GM21528 (cell line): ENCODE measurements around the gene THSD7A.
A peak's percentile ranks its signal among the peaks of the same experiment; 100 is the strongest.

ENCODE experiments used
- ATAC-seq: cut with Tn5 transposase; IDR thresholded peaks from one replicate; pipeline ENCODE4 v1.9.1; 2021; ENCODE audit warnings: mild to moderate bottlenecking, moderate library complexity; ENCODE audit not compliant: unreplicated experiment, low FRiP score

Gene THSD7A

DNA sequence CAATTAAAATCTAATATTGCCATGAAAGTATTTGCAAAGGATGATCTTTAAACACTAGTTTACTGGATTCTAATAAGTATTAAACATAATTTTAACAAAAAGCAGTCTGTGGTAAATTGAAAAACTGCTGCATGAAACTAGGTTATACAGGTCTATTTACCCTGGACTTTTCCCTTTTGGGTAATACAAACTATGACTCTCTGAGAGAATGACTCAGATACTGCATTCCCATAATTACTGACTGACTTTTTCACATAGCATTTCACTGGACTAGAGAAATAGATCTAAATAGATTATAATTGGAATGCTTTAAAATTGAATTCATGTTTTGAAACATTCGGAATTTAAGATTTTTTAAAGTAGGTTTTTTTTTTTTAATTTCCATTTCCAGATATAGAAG is 395.7 kb downstream of the THSD7A start:
- no peak for ATAC-seq

DNA sequence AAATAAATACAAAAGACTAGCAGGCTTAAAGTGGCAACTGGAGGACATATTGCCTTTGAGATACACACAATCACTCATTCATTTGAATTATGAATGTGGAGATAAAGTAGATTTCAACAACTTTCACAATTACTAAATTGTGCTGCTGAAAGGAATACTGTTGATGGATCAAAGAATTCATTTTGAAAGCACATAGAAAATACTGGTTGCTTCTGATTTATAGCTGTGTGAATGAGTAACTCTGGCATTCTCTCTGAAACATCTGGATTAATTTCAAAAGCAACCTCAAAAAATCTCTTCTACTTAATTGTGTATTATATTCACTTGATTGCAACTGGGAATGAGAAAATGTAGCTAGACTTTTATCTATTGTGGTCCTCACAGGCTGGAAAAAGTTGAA is 397.6 kb downstream of the THSD7A start:
- no peak for ATAC-seq

DNA sequence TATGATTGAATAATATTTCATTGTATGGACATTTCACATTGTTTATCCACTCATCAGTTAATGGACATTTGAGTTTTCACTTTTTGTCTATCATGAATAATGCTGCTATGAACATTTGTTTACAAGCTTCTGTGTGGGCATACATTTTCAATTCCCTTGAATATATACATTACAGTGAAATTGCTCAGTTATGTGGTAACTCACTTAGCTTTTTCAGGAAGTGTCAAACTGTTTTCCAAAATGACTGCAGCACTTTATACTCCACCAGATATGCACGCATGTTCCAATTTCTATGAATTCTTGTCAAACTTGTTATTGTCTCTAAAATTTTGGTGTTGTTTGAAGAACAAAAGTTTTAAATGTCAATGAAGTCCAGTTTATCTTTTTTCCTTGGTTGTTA is 401.2 kb downstream of the THSD7A start:
- ATAC-seq: no peak

DNA sequence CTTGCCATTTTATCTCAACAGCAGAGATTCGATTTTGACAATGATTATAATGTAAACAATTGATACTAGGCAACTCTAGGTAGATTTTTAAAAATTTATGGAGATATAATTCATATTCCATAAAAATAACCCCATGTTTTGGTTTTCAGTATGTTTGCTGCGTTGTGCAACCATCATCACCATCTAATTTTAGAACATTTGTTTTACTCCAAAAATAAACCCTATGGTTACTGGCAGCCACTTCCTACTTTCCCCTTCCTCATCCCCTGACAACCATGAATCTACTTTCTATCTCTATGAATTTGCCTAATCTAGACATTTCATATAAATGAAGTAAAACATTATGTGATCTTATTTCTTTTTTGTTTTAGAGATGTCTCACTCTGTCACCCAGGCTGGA is 401.9 kb downstream of the THSD7A start:
- no peak for ATAC-seq

DNA sequence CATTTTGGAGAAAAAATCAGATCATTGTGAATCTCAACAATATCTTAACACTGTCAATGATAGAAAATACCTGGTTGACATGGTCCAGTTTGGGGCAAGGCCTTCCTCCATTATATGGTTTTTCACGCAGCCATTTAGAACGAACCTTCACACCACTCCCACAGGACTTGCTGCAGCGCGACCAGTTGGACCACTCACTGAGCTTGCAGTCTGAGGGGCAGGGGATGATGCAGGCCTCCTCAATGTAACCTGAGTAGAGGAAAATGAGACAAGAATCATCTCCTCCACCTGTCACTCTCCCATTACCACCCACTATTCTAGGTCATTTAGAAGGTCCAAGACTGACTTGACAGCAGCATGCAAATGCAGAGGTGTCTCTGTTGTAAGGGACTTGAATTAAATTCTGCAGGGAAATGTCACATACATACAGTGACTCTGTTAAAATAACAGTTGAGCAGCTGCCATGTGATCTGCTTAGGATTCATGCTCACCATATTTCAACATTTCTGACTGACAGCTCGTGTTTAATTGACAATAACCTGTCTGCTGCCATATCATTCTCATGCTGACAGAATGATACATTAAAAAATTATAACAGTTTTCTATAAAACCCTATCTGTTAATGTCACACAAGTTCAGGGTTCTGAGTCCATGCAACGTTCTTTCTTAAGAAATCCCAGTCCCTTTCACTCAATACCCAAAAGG is 403.0 kb downstream of the THSD7A start:
- no peak for ATAC-seq

DNA sequence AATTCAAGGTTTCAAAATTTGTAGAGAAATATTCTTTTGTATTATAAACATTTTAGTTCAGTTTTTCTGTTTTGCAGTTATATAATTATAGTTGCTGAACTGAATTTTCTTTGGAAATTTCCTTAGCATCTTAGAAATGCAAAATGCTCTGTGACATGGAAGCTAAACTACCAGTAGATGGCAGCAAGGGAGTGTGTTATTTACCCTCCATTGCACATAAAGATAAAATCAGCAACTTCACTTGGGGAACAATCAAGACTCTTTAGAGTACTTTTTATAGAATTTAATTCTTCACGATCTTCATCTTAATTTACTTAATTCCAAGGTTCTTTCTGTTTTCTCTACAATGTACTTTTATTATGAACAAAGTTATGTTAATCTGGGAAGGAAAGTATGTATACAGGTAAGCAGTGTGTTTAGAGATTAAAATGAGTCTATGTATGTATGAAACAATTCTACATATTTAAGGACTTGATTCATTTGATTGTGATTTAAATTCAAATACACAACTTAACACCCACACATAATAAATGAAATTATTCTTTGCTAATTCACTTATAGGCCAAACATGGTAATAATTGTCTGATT is 404.2 kb downstream of the THSD7A start:
- peak; percentile 62 for ATAC-seq

DNA sequence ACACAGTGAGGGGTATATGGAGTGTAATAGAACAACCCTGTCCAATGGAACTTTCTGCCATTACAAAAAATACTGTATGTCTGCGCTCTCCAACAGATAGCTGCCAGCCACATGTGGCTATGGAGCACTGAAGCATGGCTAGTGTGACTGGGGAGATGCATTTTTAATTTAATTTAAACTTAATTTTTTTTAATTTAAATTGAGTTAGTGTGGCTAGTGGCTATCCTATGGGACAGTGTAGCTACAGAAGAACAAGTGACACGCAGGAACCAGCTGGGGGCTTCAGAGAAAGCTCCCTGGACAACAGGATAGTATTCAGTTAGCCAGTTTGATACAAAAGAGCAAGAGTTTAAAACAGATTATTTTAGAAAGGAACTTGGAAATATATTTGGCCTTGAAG is 408.0 kb downstream of the THSD7A start:
- no peak for ATAC-seq

DNA sequence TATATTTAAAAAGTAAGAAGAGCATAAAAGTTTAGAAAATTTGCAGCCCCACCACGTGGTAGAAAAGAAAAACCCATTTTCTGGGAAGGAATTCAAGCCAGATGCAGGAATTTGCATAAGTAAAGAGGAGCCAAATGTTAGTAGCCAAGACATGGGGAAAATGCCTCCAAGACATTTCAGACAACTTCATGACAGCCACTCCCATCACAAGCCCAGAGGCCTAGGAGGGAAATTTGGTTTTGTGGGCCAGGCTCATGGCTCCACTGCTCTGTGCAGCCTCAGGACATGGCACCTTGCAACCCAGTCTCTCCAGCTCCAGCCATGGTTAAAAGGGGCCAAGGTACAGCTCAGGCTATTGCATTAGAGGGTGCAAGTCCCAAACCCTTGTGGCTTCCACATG is 411.9 kb downstream of the THSD7A start:
- ATAC-seq: no peak

DNA sequence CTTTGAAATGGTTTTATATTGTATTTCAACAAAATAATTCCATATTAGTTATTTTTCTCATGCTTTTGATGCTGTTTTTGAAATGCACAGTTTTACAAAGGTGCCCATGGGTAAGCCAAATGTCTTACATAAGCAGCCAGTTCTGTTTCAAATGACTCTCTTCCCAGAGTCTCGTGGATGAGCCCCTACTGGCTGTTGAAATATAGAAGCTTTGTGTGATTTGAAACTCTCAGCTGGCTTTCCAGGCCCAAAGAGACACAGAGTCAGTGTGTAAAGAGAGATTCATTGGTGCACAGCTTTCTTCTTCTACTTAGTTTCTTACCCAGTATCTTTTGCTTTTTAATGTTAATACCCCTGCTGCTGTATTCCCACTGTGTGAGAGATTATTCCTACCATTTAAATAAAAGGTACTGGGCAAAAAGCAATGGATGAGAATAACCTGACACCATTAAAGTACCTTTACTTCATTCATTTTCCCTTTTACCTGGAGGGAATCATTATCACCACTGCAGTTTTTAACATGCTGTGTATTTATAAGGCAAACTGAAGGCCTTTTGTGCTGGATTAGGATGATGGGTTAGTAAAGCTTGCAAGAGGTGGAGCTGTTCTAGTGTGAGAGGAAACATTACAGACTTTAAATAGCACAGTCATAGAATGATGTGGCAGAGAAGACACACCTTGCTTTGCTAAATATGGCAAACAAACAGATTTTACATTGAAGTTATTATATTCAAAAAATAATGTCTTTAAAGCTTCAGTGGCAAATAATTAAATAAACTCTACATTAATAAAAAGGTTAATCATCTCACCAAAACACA is 415.1 kb downstream of the THSD7A start:
- ATAC-seq: no peak

DNA sequence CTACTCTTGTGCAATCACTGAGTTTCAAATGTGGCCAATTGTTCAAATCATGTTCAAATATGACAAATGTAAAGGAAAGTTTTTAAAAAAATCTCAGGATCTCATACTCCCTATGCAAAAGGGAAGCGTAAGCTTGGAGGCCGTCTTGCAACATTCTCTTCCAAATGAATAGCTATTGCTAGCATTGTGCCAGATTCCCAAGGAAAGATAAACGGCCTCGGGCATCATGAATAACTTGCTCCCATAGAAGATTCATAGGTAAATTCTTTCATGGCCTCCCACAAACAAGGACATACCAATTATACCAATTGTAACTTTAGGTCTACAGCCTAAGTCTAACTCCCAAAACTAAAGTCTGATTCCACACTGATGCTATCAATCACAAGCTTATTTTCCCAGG is 416.9 kb downstream of the THSD7A start:
- no peak for ATAC-seq

DNA sequence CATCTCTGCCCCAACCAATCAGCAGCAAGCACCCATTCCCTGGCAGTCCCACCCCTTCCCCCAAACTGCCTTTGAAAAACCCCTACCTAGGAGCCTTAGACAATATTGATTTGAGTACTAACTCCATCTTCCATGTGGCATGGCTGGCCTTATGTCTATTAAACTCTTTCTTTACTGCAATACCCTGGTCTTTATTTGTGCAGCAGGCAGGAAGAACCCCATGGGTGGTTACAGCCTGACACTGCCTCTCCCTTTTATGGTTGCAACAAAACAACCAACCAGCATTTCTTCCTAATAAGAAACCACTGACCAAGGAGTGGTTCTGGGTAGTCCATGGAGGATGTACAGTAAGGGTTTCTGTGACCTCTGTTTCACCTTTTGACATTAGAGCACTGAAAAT is 418.1 kb downstream of the THSD7A start:
- no peak for ATAC-seq

DNA sequence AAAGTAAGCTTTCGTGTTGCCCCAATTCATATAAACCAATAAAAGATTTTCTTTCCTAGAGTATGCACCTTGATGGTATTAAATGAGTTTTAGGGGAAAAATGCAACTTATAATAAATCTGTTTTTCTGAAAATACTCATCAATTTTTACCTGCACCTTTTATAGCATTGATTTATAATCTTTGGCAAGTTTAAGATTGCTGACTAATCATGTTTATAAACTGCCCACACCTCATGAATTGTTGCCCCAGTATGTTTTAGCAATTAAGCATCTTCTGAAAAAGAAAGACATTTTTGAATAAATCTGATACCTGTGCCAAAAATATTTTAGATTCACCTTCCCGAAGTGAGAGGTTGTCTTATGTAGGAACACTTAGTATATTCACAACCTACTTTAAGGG is 420.0 kb downstream of the THSD7A start:
- ATAC-seq: no peak

DNA sequence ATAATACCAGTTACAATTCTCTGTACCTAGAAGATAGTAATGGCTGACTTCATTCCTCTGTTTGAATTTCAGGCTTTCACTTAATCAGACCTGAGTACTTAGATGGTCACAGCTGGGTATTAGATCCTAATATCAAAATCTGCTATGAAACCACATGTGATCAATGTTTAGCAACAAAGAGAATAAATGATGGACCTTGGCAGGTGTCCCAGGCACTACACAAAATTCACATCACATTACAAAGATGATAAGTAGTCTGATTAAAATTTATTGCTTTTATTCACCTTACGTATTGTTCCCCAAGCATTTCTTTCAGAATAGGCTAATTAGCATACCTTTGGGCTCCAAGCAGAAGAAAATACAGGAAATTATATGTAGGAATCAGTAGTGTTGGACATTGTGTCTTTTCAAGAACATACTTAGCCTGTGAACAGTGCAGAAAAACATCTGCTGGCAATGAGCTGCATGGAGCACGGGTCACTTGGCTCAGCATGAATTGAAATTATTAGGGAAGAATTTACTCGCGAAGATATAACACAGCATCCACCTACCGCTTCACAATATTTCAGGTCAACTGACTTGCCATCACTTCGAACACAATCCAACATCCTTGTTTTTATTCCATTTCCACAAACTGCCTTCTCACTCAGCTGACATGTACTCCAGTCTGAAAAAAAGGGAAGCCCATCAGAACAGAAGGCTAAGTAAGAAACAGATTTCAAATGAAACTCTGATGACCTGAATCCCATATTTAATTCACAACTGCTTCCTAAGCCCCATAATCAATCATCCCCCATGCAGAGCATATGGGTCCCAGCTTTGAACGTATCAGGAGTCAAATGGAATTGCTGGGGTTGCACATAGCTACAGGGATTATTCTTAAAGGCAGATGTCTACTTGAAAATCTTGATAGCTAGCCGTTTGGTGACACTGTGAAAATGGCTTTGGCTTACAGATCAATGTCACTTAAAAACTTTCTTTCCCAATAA is 421.0 kb downstream of the THSD7A start:
- no peak for ATAC-seq

DNA sequence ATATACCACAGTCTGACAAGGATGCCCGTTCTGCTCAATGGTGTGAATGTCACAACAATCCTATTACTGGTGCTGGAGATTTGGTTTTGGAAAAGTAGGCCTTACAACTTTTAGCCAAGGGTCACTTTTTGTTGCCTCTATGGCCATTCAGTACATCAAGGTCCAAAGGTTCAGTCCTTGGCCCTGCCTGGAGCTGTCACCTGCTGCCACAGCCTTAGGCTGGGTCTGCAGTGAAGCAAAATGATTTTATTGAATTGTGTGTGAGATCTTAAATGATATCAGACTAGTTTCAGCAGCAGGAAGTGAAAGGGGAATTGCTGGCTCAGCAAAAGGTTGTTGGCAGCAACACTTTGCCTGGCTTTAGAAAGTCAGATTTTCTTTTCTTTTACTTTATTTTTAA is 427.6 kb downstream of the THSD7A start:
- no peak for ATAC-seq

DNA sequence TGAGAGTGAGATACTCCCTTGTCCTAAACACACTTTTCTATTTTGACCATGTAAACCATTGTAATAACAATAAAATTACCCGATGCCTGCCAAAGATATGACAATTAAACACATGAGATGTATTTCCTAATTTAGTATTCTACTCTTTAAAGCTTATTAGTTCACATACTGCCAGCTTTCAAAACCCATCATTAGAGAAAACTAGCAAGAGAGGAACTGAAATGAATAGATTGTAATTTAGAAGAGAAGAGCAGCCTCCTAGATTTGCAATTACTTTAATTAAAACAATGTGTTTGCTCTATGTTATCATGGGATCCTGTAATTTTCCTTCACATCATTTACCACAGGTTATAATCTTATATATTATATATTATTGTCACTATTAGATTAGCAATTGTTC is 428.2 kb downstream of the THSD7A start:
- ATAC-seq: no peak

DNA sequence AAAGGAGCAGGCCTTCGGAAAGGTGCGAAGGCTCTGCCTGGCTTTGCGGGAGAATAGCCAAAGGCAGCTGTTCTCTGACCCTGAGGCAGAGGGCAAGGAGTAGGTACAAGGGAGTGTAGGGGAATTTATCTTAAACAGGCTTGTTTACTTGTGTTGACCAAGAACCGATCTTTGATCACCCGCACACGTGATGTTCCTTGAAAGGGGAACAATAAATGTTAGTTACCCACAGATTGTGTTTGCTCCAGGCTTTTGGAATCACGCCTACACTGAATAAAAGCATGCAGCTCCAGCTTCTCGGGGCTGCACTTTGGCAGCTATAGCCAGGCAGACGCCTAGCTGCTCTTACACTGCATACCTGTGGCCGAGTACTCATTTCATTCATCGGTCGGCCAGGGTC is 437.6 kb downstream of the THSD7A start:
- ATAC-seq: no peak

DNA sequence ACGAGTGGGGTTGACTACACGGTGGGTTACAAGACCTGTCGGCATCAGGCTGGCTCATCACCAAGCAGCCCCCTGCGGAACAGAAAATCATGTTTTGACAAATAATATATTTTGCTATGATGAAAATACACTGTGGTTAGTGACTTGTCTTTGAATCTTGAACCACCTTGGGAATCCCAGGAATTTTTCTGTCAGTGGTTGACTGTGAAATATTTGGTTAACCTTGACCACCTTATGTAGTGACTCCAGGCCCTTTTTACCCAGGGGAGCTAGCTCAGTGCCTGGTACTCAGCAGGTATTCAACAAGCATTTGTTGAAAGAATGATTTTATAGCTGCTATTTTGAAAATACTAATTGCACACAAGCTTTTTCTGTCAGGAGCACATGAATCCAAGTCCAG is 452.4 kb downstream of the THSD7A start:
- ATAC-seq: no peak

DNA sequence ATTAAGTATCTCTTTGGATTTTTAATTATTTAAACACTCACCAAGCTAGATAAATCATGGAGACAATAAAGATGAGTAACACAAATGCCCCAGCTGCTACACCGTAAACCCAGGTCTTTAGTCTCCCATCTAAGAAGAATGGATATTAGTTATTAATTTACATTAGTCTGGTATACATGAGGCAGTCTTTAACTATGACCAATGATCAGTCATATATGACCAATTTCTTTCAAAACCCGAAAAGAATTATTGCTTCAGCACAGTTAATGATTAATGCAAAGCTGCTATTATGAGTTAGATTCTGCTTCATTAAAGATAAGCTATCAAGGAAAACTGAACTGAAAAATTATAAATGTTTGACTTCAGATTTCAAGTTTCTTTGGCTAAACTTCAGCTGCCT is 455.5 kb downstream of the THSD7A start:
- no peak for ATAC-seq

DNA sequence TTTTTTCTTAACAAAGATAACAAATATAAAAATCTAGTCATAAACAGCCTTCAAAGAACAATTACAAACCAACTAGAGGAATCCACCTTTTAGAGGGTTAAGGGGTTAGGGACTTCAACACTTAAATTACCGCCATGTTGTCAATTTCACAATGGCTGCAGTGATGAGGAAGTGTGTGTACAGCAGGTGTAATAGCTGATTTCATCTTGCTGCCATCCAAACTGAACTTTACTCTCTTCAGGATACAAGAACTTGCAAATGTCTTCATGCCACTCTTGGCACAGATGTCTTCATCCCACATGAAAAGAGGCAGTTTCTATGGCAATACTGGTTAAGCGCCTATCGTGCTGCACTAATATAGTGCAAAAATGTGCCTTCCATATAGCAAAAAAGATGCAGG is 457.4 kb downstream of the THSD7A start:
- ATAC-seq: no peak

DNA sequence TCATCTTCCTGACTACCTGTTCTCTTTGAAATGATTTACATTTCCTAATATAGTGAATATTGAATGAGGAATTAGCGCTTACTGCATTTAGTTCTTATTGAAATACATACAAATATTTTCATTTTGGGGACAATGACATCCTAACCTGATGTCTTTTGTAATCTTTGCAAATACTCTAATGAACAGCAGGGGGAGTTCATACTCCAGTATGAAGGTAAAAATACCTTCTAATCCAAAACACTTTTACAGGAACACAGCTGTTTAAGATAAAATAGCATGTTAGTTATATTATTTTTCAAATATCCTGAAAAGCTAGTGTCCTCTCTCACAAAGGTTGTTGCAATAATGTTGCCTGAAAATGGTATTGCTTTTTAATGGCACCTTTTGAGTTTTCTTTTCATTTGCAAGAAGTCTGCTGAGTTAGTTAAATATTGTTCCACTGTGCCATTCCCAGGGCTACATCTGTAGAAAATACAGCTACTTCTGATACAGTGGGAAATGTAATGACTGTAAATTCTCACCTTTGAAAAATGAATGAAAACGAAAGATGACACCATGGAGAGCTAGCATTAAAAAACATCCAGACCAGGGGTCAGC is 458.4 kb downstream of the THSD7A start:
- no peak for ATAC-seq
